GM18858 (cell line): ENCODE results near the gene TMEM209.
"Not testable (repeated sequence)": the region's sequence is repeated elsewhere in the genome, so short reads cannot be mapped to it uniquely, and the experiment has no call there.

Source experiments
- ATAC-seq: cut with Tn5 transposase; IDR thresholded peaks from one replicate; pipeline ENCODE4 v1.9.1; 2021; ENCODE audit not compliant: unreplicated experiment

Gene TMEM209

GRCh38 chr7:130174237-130174959 lies 30.8 kb downstream of the TMEM209 start:
- ATAC-seq, result no peak

- no peak for ATAC-seq
These were observed 43.0 kb downstream of the TMEM209 start for GRCh38 chr7:130162196-130162595.

GRCh38 chr7:130160455-130160854 lies 44.8 kb downstream of the TMEM209 start:
- no peak for ATAC-seq

GRCh38 chr7:130160023-130160422 lies 45.2 kb downstream of the TMEM209 start:
- no peak for ATAC-seq

- no peak for ATAC-seq
These were observed 47.5 kb downstream of the TMEM209 start for GRCh38 chr7:130157700-130158099.

GRCh38 chr7:130156140-130156539 lies 49.1 kb downstream of the TMEM209 start:
- ATAC-seq, result no peak

GRCh38 chr7:130154501-130155317 lies 50.5 kb downstream of the TMEM209 start:
- ATAC-seq, result no peak

GRCh38 chr7:130154131-130154500 lies 51.1 kb downstream of the TMEM209 start:
- ATAC-seq, result no peak

GRCh38 chr7:130153211-130153908 lies 51.8 kb downstream of the TMEM209 start:
- ATAC-seq, result no peak

GRCh38 chr7:130152493-130153210 lies 52.6 kb downstream of the TMEM209 start:
- no peak for ATAC-seq

GRCh38 chr7:130151591-130152492 lies 53.4 kb downstream of the TMEM209 start:
- no peak for ATAC-seq

GRCh38 chr7:130150587-130150986 lies 54.6 kb downstream of the TMEM209 start:
- no peak for ATAC-seq

GRCh38 chr7:130149281-130150139 lies 55.7 kb downstream of the TMEM209 start:
- no peak for ATAC-seq

- no peak for ATAC-seq
These were observed 56.6 kb downstream of the TMEM209 start for GRCh38 chr7:130148561-130148960.

GRCh38 chr7:130147710-130148325 lies 57.4 kb downstream of the TMEM209 start:
- ATAC-seq, result no peak

GRCh38 chr7:130146693-130147405 lies 58.4 kb downstream of the TMEM209 start:
- ATAC-seq, result no peak

GRCh38 chr7:130146142-130146541 lies 59.1 kb downstream of the TMEM209 start:
- not testable (repeated sequence) for ATAC-seq
